H9 (cell line): ENCODE data around the gene NDUFA11. TPM values are rescaled to one million over a fixed set of nuclear protein-coding genes. Genes with fewer than 3 reads are reported as not detected.
"Not testable (repeated sequence)": the region's sequence is repeated elsewhere in the genome, so short reads cannot be mapped to it uniquely, and the experiment has no call there.

ENCODE experiments used
- DNase-seq: peaks from one replicate; pipeline ENCODE4 v3.0.0-alpha.2; 2017
- H2AFZ ChIP-seq: one replicate; pipeline ENCODE4 v1.6.1; 2013; ENCODE audit warnings: mild to moderate bottlenecking, low read length, control low read depth, moderate library complexity
- H2AK5ac ChIP-seq: 2 replicates; pipeline ENCODE4 v1.6.1; 2013; ENCODE audit warnings: low read length, control low read depth, mixed read lengths; ENCODE audit not compliant: insufficient read length
- H2BK120ac ChIP-seq: one replicate; pipeline ENCODE4 v1.6.1; 2013; ENCODE audit warnings: low read depth, mild to moderate bottlenecking, low read length, control low read depth, inconsistent platforms; ENCODE audit not compliant: poor library complexity, severe bottlenecking
- H2BK12ac ChIP-seq: 2 replicates; pipeline ENCODE4 v1.6.1; 2013; ENCODE audit warnings: low read length, control low read depth, mixed read lengths, low read depth; ENCODE audit not compliant: insufficient read length
- H2BK15ac ChIP-seq: 2 replicates; pipeline ENCODE4 v1.6.1; 2013; ENCODE audit warnings: low read depth, low read length, control low read depth
- H2BK20ac ChIP-seq: one replicate; pipeline ENCODE4 v1.6.1; 2013; ENCODE audit warnings: low read depth, mild to moderate bottlenecking, low read length, control low read depth, inconsistent platforms; ENCODE audit not compliant: poor library complexity, severe bottlenecking
- H2BK5ac ChIP-seq: 2 replicates; pipeline ENCODE4 v1.6.1; 2013; ENCODE audit warnings: low read length, control low read depth, mixed read lengths; ENCODE audit not compliant: insufficient read length
- H3K14ac ChIP-seq: 2 replicates; pipeline ENCODE4 v1.6.1; 2013; ENCODE audit warnings: low read length, control low read depth; ENCODE audit not compliant: insufficient read depth
- H3K18ac ChIP-seq: 2 replicates; pipeline ENCODE4 v1.6.1; 2013; ENCODE audit warnings: low read depth, mild to moderate bottlenecking, mixed read lengths, low read length, control low read depth; ENCODE audit not compliant: insufficient read length
- H3K23ac ChIP-seq: 2 replicates; pipeline ENCODE4 v1.6.1; 2013; ENCODE audit warnings: low read length, control low read depth, mixed read lengths, low read depth; ENCODE audit not compliant: insufficient read length
- H3K23me2 ChIP-seq: 2 replicates; pipeline ENCODE4 v1.6.1; 2013; ENCODE audit warnings: low read depth, mild to moderate bottlenecking, mixed read lengths, low read length, control low read depth; ENCODE audit not compliant: insufficient read length, poor library complexity, severe bottlenecking
- H3K27ac ChIP-seq: 2 replicates; pipeline ENCODE4 v1.5.1; 2013; ENCODE audit warnings: low read length, control low read depth, mixed read lengths, low read depth; ENCODE audit not compliant: insufficient read length
- H3K27me3 ChIP-seq: 2 replicates; pipeline ENCODE4 v1.6.1; 2013; ENCODE audit warnings: low read length, control low read depth, inconsistent platforms; ENCODE audit not compliant: insufficient read depth
- H3K4ac ChIP-seq: 2 replicates; pipeline ENCODE4 v1.6.1; 2013; ENCODE audit warnings: low read depth, mild to moderate bottlenecking, control low read depth, inconsistent platforms, low read length, moderate library complexity
- H3K4me1 ChIP-seq: 2 replicates; pipeline ENCODE4 v1.6.1; 2013; ENCODE audit warnings: low read length, control low read depth, inconsistent platforms; ENCODE audit not compliant: insufficient read depth
- H3K4me2 ChIP-seq: 2 replicates; pipeline ENCODE4 v1.6.1; 2013; ENCODE audit warnings: low read length, control low read depth, mixed read lengths; ENCODE audit not compliant: insufficient read length, insufficient read depth
- H3K56ac ChIP-seq: 2 replicates; pipeline ENCODE4 v1.6.1; 2013; ENCODE audit warnings: low read depth, mild to moderate bottlenecking, mixed read lengths, low read length, control low read depth; ENCODE audit not compliant: insufficient read length
- H3K79me1 ChIP-seq: 2 replicates; pipeline ENCODE4 v1.6.1; 2013; ENCODE audit warnings: low read depth, mild to moderate bottlenecking, moderate library complexity, low read length, control low read depth, inconsistent platforms; ENCODE audit not compliant: insufficient read depth, poor library complexity, severe bottlenecking
- H3K79me2 ChIP-seq: 2 replicates; pipeline ENCODE4 v1.6.1; 2013; ENCODE audit warnings: low read length, control low read depth, inconsistent platforms; ENCODE audit not compliant: insufficient read depth
- H3K9ac ChIP-seq: 2 replicates; pipeline ENCODE4 v1.6.1; 2013; ENCODE audit warnings: low read length, control low read depth, mixed read lengths; ENCODE audit not compliant: insufficient read length; ENCODE audit errors: extremely low read depth
- H3K9me3 ChIP-seq: one replicate; pipeline ENCODE4 v1.6.1; 2013; ENCODE audit warnings: low read depth, low read length, inconsistent platforms; ENCODE audit not compliant: control insufficient read depth
- H3T11ph ChIP-seq: one replicate; pipeline ENCODE4 v1.6.1; 2013; ENCODE audit warnings: mild to moderate bottlenecking, low read length, control low read depth, inconsistent platforms
- H4K20me1 ChIP-seq: one replicate; pipeline ENCODE4 v1.6.1; 2013; ENCODE audit not compliant: control insufficient read depth, insufficient read length, insufficient read depth
- H4K5ac ChIP-seq: 2 replicates; pipeline ENCODE4 v1.6.1; 2013; ENCODE audit warnings: low read depth, mild to moderate bottlenecking, mixed read lengths, low read length, control low read depth; ENCODE audit not compliant: insufficient read length
- H4K8ac ChIP-seq: replicated peaks from 2 replicates; pipeline ENCODE4 v1.6.1; 2013; ENCODE audit warnings: low read length, control low read depth, mixed read lengths, low read depth; ENCODE audit not compliant: insufficient read length
- H4K91ac ChIP-seq: 2 replicates; pipeline ENCODE4 v1.6.1; 2013; ENCODE audit warnings: low read depth, mild to moderate bottlenecking, moderate library complexity, mixed read lengths, low read length, control low read depth; ENCODE audit not compliant: insufficient read length
- H3K27ac Mint-ChIP-seq, 3 experiments: 2 replicates in 2 of 3; 3 replicates in 1 of 3; pipeline ENCODE4 v1.8.0; 2020 to 2021; ENCODE audit warnings: mixed read lengths in 3 of 3, mild to moderate bottlenecking in 1 of 3, moderate library complexity in 1 of 3
- H3K27me3 Mint-ChIP-seq: 2 replicates; pipeline ENCODE4 v1.8.0; 2021; ENCODE audit warnings: low read depth, mild to moderate bottlenecking, moderate library complexity, mixed read lengths
- H3K36me3 Mint-ChIP-seq, 3 experiments: 2 replicates in 2 of 3; 3 replicates in 1 of 3; pipeline ENCODE4 v1.8.0; 2020 to 2021; ENCODE audit warnings: low read depth in 3 of 3, mixed read lengths in 3 of 3; ENCODE audit not compliant: insufficient read depth in 1 of 3
- H3K4me1 Mint-ChIP-seq, 2 experiments: 2 replicates each; pipeline ENCODE4 v1.8.0; 2020; ENCODE audit warnings: mixed read lengths in 2 of 2
- H3K4me3 Mint-ChIP-seq, 2 experiments: 2 replicates in 1 of 2; 3 replicates in 1 of 2; pipeline ENCODE4 v1.8.0; 2020 to 2021; ENCODE audit warnings: mild to moderate bottlenecking in 2 of 2, mixed read lengths in 2 of 2, moderate library complexity in 1 of 2
- H3K9me3 Mint-ChIP-seq, 2 experiments: 2 replicates in 1 of 2; 3 replicates in 1 of 2; pipeline ENCODE4 v1.8.0; 2020; ENCODE audit warnings: mild to moderate bottlenecking in 2 of 2, mixed read lengths in 2 of 2, moderate library complexity in 1 of 2
- whole genome bisulfite sequencing: extraction: QIAGEN DNeasy Blood & Tissue Kit; methylation state at CpG from one replicate; pipeline ENCODE4 v1.1.7; 2013; ENCODE audit warnings: missing lambda C conversion rate, low lambda C conversion rate, mixed read lengths; ENCODE audit not compliant: insufficient read length; ENCODE audit errors: extremely low coverage; 5-methylcytosine and 5-hydroxymethylcytosine counted together
- total RNA-seq: library from RNA; stranded (reverse); gene quantifications from 2 replicates; pipeline ENCODE4 v1.2.1, GENCODE V29; 2021
- TF ChIP-seq, protein P1 (sequence below): fragments of 200-600 bp; sonication (generic); conservative IDR thresholded peaks from 3 replicates; pipeline ENCODE4 v1.8.0; 2021; ENCODE audit warnings: antibody characterized with exemption, mild to moderate bottlenecking

NDUFA11 gene
- total RNA-seq, 1 experiment from 2014 or later = 282 TPM

DNA sequence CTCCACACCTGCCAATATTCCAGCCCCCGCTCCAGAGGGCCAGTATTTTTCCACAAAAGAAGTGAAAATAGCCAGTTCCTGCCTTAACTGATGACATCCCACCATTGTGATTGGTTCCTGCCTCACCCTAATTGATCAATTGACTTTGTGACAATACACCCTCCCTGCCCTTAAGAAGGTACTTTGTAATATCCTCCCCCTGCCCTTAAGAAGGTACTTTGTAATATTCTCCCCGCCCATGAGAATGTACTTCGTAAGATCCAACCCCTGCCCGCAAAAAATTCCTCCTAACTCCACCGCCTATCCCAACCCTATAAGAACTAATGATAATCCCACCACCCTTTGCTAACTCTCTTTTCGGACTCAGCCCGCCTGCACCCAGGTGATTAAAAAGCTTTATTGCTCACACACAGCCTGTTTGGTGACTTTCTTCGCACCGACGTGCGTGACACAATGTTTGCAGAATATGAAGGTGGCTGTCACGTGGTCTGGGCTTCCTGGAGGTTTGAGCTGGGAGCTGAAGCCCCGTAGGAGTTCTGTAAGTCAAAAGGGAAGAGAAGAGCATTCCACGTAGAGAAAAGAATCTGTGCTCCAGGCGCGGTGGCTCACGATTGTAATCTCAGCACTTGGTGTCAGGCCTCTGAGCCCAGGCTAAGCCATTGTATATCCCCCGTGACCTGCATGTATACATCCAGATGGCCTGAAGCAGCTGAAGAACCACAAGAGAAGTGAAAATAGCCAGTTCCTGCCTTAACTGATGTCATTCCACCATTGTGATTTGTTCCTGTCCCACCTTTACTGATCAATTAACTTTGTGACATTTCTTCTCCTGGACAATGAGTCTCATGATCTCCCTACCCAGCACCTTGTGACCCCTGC, 46.1 kb downstream of the NDUFA11 start:
- H3K4me1 Mint-ChIP-seq = peaks cover 4 to 7% of the 10 kb centered on the region in 2 experiments; a peak in 3 of 4 replicates
- no peak overlapping the region for H3K9ac ChIP-seq
- H4K20me1 ChIP-seq = no peaks in the 10 kb centered on the region
- H4K8ac ChIP-seq = no peak overlapping the region
- H3K79me1 ChIP-seq = no peaks in the 10 kb centered on the region
- no peak for DNase-seq
- H3K14ac ChIP-seq = no peak overlapping the region
- H4K91ac ChIP-seq = no peak overlapping the region
- H3K56ac ChIP-seq = no peak overlapping the region
- H3K27ac Mint-ChIP-seq = no peak overlapping the region
- no peak overlapping the region for H3K4me2 ChIP-seq
- H3K4me3 Mint-ChIP-seq = no peak overlapping the region
- H3K9me3 ChIP-seq = no peaks in the 10 kb centered on the region
- no peak overlapping the region for H3K18ac ChIP-seq
- no peak overlapping the region for H3K27ac ChIP-seq
- WGBS = 80% methylated on average over 1 of the region's 18 CpGs
- H2BK15ac ChIP-seq = no peak overlapping the region
- TF ChIP-seq, protein P1, sequence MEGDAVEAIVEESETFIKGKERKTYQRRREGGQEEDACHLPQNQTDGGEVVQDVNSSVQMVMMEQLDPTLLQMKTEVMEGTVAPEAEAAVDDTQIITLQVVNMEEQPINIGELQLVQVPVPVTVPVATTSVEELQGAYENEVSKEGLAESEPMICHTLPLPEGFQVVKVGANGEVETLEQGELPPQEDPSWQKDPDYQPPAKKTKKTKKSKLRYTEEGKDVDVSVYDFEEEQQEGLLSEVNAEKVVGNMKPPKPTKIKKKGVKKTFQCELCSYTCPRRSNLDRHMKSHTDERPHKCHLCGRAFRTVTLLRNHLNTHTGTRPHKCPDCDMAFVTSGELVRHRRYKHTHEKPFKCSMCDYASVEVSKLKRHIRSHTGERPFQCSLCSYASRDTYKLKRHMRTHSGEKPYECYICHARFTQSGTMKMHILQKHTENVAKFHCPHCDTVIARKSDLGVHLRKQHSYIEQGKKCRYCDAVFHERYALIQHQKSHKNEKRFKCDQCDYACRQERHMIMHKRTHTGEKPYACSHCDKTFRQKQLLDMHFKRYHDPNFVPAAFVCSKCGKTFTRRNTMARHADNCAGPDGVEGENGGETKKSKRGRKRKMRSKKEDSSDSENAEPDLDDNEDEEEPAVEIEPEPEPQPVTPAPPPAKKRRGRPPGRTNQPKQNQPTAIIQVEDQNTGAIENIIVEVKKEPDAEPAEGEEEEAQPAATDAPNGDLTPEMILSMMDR = no peak
- no peak overlapping the region for H3K23ac ChIP-seq
- no peak overlapping the region for H4K5ac ChIP-seq
- H3K23me2 ChIP-seq = no peaks in the 10 kb centered on the region
- no peaks in the 10 kb centered on the region for H3K9me3 Mint-ChIP-seq
- no peaks in the 10 kb centered on the region for H3K79me2 ChIP-seq
- no peak overlapping the region for H2BK20ac ChIP-seq
- no peak overlapping the region for H2BK12ac ChIP-seq
- no peak overlapping the region for H2AK5ac ChIP-seq
- no peak overlapping the region for H2AFZ ChIP-seq
- no peaks in the 10 kb centered on the region; the same call in 1 of the 2 replicates for H3K4me1 ChIP-seq
- H3T11ph ChIP-seq = no peak overlapping the region
- H3K27me3 Mint-ChIP-seq = peaks cover 32% of the 10 kb centered on the region
- no peaks in the 10 kb centered on the region for H3K27me3 ChIP-seq
- no peak overlapping the region for H2BK5ac ChIP-seq
- H3K4ac ChIP-seq = no peak overlapping the region
- no peak overlapping the region for H2BK120ac ChIP-seq
- no peaks in the 10 kb centered on the region for H3K36me3 Mint-ChIP-seq

DNA sequence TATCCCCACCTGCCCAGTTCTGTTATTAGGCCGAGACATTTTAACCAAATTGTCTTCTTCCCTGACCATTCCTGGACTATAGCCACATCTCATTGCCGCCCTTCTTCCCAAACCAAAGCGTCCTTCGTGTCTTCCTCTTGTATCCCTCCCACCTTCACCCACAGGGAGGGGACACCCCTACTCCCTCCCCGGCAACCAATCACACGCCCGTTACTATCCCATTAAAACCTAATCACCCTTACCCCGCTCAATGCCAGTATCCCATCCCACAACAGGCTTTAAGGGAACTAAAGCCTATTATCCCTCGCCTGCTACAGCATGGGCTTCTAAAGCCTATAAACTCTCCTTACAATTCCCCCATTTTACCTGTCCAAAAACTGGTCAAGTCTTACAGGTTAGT, 48.4 kb downstream of the NDUFA11 start:
- not testable (repeated sequence) for H2BK20ac ChIP-seq, H3K9ac ChIP-seq, H3K23me2 ChIP-seq, H4K91ac ChIP-seq, H3K79me1 ChIP-seq, H2AK5ac ChIP-seq, H3K4me3 Mint-ChIP-seq, H3T11ph ChIP-seq, H3K9me3 Mint-ChIP-seq, H3K79me2 ChIP-seq, H4K5ac ChIP-seq, H3K56ac ChIP-seq, H3K23ac ChIP-seq, H3K4me1 ChIP-seq, H3K4me1 Mint-ChIP-seq, H3K36me3 Mint-ChIP-seq, H3K14ac ChIP-seq, H3K9me3 ChIP-seq, H3K18ac ChIP-seq, H3K4me2 ChIP-seq, H2BK15ac ChIP-seq, H2BK12ac ChIP-seq, H3K4ac ChIP-seq, H4K8ac ChIP-seq, H3K27ac ChIP-seq, H4K20me1 ChIP-seq, H3K27me3 ChIP-seq, H2AFZ ChIP-seq, H2BK120ac ChIP-seq, H3K27ac Mint-ChIP-seq, H2BK5ac ChIP-seq, DNase-seq
- H3K27me3 Mint-ChIP-seq = peaks cover 27% of the 10 kb centered on the region
- WGBS = no CpG with 5 or more reads among the region's 9 CpGs
